Stimulated activated CD4-positive, alpha-beta T cell treated with anti-CD3 and anti-CD28 coated beads, TNF-alpha, amount 100 ng/mL, for 48 hours (primary cell): ENCODE results near the gene TMED3.
"Not testable (repeated sequence)": the region's sequence is repeated elsewhere in the genome, so short reads cannot be mapped to it uniquely, and the experiment has no call there.

Experiments
- DNase-seq, 3 donors: peaks; one replicate each; pipeline ENCODE4 v3.0.0-alpha.2; 2020; ENCODE audit warnings: low read depth in 3 of 3

TMED3 gene

DNA sequence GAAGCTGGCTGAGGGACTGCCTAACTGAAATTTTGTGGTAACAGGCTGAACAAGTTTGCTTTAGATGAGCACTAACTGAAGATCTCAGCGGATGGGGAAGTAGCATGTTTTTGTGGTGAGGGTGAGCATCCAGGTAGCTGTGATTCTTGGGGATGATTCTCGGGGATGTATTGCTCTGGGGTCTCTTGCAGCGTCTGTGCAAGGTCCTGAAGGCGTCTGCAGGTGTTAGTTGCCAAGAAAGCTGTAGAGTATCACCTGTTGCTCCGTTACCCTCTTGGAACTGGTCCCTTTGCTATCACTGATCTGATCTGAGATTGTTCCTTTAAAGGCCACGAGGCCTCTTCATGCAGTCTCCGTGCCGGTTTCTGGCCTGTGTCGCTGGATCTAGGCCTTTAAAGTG, 6.0 kb downstream of the TMED3 start:
- no peak for DNase-seq

DNA sequence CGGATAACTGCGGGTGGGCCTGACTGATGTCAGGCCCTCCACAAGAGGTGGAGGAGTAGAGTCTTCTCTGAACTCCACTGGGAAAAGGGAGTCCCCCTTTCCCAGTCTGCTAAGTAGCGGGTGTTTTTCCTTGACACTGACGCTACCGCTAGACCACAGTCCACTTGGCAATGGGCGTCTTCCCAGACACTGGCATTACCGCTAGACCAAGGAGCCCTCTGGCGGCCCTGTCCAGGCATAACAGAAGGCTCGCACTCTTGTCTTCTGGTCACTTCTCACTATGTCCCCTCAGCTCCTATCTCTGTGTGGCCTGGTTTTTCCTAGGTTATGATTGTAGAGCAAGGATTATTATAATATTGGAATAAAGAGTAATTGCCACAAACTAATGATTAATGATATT, 9.1 kb downstream of the TMED3 start:
- not testable (repeated sequence) for DNase-seq

DNA sequence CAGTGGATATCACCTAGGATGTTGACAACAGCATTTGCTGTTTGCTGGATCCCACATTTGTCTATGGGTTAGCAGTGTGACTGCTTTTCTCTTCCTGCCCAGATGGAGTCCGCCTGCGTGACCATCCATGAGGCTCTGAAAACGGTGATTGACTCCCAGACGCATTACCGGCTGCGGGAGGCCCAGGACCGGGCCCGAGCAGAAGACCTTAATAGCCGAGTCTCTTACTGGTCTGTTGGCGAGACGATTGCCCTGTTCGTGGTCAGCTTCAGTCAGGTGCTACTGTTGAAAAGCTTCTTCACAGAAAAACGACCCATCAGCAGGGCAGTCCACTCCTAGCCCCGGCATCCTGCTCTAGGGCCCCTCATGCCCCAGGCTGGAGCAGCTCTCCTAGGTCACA, 11.0 kb downstream of the TMED3 start:
- no peak for DNase-seq

DNA sequence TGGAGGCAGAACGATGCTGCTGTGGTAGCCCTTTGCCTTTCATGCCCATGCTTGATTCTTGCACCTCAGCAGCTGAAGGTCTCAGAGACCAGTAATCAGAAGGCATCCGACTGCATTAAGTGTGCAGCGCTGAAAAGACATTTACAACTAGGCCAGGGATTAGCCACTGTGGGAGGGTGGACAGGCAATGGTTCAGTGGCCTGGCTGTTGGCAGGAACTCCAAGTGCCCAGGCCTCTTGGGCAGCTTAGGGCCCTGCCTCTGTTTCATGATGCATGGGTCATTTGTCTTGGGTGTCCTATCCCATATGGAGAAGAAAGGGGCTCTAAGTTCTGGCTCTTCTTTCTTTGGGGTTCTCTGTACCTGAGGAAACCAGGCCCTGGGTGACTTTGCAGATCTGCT, 11.4 kb downstream of the TMED3 start:
- DNase-seq: no peak

DNA sequence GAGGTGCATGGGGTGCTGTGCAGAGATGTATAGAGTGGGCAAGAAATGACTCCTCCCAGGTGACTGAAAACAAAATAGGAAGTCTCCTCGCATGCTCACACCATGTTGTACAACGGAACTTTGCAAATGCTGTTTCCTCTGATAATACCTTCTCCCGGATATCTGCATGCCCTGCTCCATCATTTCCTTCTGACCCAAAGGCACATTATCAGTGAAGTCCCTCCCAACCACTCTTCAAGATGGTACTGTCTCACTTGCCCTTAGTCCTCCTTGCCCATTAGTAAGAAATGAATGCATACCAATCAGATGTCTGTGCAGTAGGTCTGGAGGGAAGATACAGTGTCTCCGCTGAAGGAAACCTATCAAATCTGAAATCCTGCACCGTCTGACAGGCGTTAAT, 12.0 kb downstream of the TMED3 start:
- DNase-seq: no peak

DNA sequence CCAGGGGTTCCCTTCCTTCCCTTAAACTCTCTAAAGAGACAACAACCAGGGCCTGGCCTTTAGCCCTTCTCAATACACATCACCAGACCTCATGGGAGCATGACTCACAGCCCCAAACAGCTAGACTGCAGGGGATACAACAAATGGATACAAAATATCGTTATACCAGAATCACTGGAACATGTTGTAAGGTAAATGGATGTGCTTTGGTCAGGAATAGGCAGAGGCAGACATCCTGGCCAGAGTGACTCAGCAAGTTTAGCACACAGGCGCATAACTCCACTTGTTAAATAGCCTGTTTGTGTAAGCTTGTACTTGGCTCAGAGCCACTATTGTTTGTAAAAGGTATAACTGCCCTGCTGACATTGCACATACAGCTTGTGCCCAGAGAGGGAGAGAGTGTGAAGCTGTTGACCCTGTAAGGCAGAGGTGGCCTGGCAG, 18.3 kb downstream of the TMED3 start:
- DNase-seq: no peak

DNA sequence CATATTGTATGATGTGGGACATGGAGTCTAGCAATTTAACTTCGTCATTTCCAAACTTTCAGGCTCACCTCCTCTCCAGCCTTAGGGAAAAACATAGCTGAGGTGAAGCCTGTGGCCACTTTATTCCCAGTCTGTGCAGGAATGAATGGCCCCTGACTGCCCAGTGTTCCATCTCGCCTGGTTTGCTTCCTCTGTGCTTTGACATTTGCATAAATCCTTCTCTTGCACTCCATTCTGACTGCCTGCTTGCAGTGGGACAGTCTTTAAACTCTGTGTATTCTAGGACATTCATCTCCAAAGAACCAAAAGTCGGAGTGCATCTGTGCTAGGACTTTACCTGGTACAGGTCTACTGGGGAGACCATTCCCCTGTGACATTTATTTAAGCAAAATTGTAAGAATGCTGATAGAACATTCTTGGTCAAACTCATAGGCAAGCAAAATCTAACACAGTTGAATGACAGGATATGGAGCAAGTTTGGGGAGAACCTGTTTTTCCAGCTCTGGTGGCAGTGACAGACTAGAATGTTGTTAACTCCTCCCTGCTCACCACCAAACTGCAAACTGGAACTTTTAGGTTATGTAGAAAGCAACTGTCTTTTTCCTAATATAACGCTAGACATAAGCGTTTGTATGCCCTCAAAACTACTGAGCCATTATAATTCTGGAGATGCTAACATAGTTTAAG, 22.1 kb downstream of the TMED3 start:
- DNase-seq: no peak

DNA sequence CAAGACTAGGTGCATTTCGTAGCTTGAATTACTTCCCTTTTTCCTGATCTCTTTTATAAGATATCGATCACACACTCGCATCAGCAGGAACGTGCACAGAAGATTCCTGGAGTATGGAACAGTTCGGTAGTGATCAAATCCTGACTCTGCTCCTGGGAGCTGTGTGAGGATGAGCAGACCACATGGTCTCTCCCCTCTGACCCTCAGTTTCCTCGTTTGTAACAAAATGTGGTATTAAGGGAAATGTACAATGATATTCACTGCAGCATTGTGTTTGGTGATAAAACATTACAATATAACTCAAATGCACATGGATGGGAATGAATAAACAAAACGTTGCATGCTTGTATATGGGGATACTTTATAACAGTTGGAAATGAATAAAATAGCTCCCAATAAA, 26.7 kb downstream of the TMED3 start:
- no peak for DNase-seq

DNA sequence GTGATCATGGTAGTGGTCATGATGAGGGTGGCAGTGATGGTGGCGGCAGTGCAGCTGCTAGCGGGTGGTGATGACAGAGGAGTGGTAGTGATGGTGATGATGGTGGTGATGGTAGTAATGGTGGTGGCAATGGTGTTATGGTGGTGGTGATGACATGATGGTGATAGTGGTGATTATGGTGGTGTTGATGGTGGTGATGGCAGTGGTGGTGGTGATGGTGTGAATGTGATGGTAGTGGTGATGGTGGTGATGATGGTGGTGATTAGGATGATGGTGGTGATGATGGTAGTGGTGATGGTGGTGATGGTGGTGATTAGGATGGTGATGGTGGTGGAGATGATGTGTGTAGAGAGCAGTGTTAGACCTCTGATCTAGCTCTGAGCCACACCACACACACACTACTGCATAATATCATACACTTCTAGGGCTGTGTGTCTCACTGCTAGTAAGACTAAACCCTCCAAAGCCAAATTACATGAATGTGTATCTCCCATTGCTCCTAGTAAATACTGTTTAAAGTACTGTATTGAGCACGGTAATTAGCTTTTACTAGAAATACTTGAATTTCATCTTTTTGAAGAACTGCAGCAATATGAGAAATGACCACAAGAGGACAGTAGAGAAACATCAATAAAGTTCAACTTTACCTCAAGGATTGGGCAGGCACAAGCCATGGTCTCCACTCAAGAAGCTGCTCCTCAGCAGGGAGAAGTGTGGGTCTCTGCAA, 28.8 kb downstream of the TMED3 start:
- DNase-seq: no peak

DNA sequence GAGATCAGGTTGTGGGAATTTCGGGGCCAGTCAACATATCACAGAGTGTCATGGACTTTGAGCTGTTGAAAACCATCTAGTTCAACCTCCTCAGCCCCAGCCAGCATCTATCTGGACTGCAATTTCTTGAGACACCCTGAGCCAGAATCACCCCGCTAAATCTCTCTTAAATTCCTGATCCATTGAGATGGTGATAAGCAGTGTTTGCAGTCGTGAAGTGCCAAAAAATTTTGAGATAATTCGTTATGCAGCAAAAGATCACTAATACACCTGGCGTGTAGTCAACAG, 29.3 kb downstream of the TMED3 start:
- no peak for DNase-seq

DNA sequence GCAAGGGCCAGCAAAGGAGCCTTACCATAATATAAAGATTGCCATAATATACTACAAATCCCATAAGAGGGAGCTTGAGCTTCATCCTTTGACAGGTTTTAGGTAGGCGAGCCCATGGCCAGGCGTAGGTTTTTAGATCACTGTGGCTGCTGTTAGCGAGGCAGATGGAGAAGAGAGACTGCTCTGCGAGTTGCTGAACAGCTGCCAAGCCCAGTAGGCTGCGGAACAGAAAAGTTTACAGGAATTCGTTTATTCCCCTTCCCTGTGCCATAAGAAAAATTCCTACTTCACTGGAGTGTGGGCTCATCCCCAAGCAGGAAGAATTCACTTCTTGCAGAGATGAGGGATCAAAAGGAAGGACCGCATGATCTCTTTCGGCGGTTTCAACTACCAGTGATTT, 30.5 kb downstream of the TMED3 start:
- DNase-seq: no peak

DNA sequence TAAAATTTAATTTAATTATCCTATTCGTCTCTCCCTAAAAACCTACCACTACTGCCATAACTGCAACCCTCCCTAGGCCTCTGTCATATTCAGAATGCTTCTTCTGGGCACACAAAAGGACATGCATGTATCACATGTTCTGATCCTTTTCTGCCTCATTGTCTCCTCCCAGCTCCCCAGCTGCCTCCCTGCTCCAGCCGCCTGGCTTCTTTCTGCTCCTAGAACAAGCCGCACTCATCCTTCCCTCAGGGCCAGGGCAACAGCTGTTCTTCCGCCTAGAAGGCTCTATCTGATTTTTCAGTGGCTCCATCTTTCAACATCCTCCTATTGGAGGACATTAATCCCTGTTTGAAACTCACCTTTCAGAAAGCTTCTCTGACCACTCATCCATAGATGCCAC, 38.6 kb downstream of the TMED3 start:
- DNase-seq: no peak

DNA sequence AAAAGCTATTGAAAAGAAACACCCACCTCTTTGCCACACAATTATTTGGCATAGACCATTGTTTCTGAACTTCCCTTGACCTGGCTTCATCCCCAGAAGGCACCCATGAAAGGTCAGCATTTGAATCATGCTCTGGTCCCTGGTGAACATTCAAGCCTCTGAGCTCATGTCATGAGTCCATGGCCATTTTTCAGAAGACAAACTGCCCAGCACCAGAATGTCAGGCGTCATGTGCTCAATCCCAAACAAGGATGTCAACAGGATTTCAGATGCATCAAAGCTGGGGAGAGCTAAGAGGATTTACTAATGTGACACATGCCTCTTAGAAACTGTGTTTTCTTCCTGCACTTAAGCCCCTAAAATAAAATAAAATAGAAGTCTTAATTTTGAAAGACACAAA, 41.3 kb downstream of the TMED3 start:
- no peak for DNase-seq

DNA sequence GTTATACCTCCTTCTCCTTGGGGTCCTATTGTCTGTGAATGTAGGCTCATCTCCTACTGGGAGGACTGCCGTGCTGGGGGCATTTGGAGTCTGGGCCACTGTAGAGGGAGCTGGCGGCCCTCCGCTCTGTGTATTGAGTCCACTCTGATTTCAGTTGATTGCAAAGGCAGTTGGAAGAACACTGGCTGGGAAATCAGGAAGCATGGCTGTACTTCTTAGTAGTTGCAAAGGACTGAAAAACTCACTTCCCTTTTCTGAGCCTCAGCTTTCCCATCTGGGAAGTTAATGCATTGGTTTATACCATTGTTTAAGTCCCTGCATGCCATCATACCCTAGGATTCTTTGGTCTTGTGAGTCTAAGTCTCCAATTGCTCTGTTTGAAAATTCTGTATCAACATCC, 46.7 kb downstream of the TMED3 start:
- DNase-seq: no peak

DNA sequence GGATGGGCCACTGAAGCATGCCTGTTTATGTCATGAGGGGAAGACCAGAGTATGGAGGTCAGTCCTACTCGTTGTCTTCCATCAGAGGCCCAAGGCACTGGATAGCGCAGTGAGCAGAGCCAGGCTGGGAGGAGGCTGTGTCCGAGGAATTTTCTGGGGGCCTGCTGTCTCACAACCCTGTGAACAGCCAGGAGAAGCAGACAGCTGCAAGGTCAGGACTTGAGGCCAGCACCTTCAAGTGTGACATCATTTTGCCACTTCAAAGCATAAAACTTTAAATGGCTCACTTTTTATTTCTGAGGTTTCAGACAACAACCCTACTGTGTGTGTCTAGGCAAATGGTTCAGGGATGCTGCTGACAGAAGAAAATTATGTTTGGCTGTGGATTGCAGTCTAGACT, 47.2 kb downstream of the TMED3 start:
- DNase-seq: no peak

DNA sequence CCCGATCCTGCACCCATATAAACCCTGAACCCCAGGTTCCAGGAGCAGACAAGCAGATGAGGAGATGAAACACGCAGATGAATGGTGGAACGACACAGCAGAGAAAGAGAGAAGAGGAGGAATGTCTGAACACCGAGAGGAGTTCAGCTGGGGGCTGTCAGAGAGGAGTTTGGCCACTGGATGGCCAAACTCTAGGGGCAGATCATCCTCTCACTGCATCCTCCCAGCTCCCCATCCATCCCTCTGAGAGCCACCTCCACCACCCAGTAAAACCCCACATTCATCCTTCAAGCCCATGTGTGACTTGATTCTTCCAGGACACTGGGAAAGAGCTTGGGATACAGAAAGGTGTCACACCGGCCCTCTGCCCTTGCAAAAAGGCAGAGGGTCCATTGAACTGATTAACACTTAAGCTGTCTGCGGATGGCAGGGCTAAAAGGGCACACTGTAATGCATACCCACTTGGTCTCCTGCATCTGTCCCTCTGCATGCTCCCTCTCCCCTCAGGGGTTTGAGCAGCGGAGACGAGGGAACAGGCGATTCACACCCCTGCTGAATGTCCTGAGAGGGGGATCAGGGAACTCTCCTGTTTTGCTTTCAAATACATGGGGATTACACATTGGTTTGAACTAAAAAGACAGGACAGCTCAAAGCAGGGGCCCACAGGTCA, 53.8 kb downstream of the TMED3 start:
- no peak for DNase-seq

DNA sequence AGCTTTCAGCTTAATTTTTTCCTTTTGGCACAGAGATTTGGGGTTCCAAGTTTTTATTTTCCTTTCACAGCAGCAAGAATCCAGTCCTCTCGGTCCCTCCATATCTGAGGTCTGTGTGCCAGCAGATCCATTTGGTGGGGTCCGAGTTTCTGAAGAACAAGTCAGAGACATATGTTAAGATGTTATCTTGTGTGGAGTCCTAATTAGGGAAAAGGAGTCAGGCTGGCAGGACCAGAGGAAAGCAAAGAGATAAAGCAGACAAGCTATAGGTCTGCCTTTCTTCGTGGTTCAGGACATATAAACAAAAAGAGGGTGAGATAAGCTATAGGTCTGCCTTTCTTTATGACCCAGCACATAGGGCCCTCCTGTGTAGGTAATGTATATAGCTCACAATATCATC, 54.9 kb downstream of the TMED3 start:
- no peak for DNase-seq

DNA sequence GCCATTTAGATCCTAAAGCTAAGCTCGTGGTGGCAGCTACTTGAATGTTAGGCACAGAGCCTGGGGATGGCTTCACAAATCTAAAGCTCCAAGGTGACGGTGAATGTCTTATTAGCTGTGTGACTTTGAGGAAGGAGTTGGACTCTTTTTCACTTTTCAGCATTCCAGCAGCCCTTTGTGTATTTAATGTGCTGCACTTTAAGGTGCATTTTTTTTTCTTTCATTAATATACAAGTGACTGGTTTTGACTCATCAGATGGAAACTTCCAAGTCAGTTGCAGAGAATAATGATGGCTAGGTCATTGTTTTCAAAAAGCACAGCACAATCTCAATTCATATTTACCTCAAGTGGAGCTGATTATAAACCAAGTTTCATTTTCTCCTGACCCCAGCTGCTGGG, 55.8 kb downstream of the TMED3 start:
- DNase-seq: no peak

DNA sequence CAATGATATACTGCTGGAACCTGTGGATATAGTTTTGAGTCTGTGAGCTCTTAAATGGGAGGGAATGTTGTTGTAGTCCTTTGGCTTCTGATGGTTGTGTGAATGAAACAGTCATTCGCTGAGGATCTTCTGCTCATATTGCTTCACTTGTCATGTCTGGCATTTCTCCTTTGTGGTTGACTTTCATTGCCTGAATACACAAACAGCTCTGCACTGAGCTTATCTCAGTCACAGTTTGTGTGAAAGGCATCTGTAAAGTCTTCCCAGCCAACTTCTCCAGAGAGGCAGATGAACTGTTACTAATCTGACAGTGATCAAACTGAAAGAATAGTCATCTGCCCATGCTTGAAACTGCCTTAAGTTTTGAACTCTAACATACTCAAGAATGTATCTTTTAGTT, 59.8 kb downstream of the TMED3 start:
- DNase-seq: no peak

DNA sequence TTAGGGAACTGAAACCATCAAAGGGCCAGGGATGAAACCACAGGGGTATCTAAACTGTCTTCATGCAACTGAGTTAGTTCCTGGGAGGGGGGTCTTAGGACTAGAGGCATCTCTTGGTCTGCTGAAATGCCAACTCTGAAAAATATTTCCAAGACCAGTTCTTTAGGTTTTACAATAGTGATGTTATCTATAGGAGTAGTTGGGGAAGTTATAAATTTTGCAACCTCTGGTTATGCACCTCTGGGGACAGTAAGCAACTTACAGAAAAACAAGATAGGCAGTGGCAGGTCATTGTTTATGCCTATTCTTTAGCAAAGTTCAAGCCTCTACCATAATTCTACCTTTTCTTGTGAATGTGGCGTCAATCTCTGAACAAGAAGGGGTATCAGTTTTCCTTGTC, 60.7 kb downstream of the TMED3 start:
- DNase-seq: no peak

DNA sequence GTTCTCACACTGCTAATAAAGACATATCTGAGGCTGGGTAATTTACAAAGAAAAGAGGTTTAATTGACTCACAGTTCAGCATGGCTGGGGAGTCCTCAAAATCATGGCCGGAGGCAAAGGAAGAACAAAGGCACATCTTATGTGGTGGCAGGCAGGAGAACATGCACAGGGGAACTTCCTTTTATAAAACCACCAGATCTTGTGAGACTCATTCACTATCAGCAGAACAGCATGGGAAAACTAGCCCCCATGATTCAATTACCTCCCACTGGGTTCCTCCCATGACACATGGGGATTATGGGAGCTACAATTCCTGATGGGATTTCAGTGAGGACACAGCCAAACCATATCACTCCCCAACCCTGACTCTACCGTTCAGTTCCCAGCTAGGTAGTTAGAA, 61.5 kb downstream of the TMED3 start:
- no peak for DNase-seq
